Karpas-422 (cell line): ENCODE data around the gene ARRB2. TPM values are rescaled to one million over a fixed set of nuclear protein-coding genes. Genes with fewer than 3 reads are reported as not detected.

Experiments used
- DNase-seq: peaks from one replicate; pipeline ENCODE4 v3.0.0-alpha.2; 2015
- H2AFZ ChIP-seq: fragments of 200-600 bp; sonication (generic); 2 replicates; pipeline ENCODE4 v1.6.1; 2014; ENCODE audit warnings: antibody characterized with exemption, low read length, mixed read lengths
- H3K27ac ChIP-seq: fragments of 200-600 bp; sonication (generic); 2 replicates; pipeline ENCODE4 v1.5.1; 2014; ENCODE audit warnings: mild to moderate bottlenecking, low read length, moderate library complexity
- H3K27me3 ChIP-seq: fragments of 200-600 bp; sonication (generic); 2 replicates; pipeline ENCODE4 v1.6.1; 2014; ENCODE audit warnings: low read length, mixed read lengths
- H3K36me3 ChIP-seq: fragments of 200-600 bp; sonication (generic); 2 replicates; pipeline ENCODE4 v1.6.1; 2014; ENCODE audit warnings: low read length, mixed read lengths; ENCODE audit not compliant: insufficient read depth
- H3K4me1 ChIP-seq: fragments of 200-600 bp; sonication (generic); 2 replicates; pipeline ENCODE4 v1.6.1; 2014; ENCODE audit warnings: mild to moderate bottlenecking, low read length, mixed read lengths
- H3K4me2 ChIP-seq: fragments of 200-600 bp; sonication (generic); 2 replicates; pipeline ENCODE4 v1.6.1; 2014; ENCODE audit warnings: low read length, low read depth, mild to moderate bottlenecking; ENCODE audit not compliant: poor library complexity, severe bottlenecking
- H3K4me3 ChIP-seq: fragments of 200-600 bp; sonication (generic); 2 replicates; pipeline ENCODE4 v1.5.1; 2014; ENCODE audit warnings: mild to moderate bottlenecking, antibody characterized with exemption, low read length, mixed read lengths
- H3K79me2 ChIP-seq: fragments of 200-600 bp; sonication (generic); 2 replicates; pipeline ENCODE4 v1.6.1; 2014; ENCODE audit warnings: mild to moderate bottlenecking, low read length, mixed read lengths
- H3K9ac ChIP-seq: fragments of 200-600 bp; sonication (generic); 2 replicates; pipeline ENCODE4 v1.6.0; 2014; ENCODE audit warnings: low read length
- H3K9me2 ChIP-seq: fragments of 200-600 bp; sonication (generic), shearing (Covaris generic); replicated peaks from 2 replicates; pipeline ENCODE4 v1.6.0; 2014; ENCODE audit warnings: mild to moderate bottlenecking, low read length, moderate library complexity; ENCODE audit not compliant: insufficient read depth
- H3K9me3 ChIP-seq: fragments of 300-700, 200-600 bp; sonication (generic); 2 replicates; pipeline ENCODE4 v1.6.1; 2014; ENCODE audit warnings: low read length, mixed read lengths
- H4K20me1 ChIP-seq: fragments of 200-600 bp; sonication (generic); 2 replicates; pipeline ENCODE4 v1.6.1; 2014; ENCODE audit warnings: mild to moderate bottlenecking, antibody characterized with exemption, low read length, low read depth; ENCODE audit not compliant: insufficient read depth
- total RNA-seq: library from RNA; depleted of rRNA; stranded (reverse); fragments of >200 nt; shearing (Covaris generic); gene quantifications from 2 replicates; pipeline ENCODE4 v1.2.3, GENCODE V29; 2014; ENCODE audit warnings: low replicate concordance

ARRB2 gene
- total RNA-seq, 1 experiment from 2014 or later: 19.1 TPM

DNA sequence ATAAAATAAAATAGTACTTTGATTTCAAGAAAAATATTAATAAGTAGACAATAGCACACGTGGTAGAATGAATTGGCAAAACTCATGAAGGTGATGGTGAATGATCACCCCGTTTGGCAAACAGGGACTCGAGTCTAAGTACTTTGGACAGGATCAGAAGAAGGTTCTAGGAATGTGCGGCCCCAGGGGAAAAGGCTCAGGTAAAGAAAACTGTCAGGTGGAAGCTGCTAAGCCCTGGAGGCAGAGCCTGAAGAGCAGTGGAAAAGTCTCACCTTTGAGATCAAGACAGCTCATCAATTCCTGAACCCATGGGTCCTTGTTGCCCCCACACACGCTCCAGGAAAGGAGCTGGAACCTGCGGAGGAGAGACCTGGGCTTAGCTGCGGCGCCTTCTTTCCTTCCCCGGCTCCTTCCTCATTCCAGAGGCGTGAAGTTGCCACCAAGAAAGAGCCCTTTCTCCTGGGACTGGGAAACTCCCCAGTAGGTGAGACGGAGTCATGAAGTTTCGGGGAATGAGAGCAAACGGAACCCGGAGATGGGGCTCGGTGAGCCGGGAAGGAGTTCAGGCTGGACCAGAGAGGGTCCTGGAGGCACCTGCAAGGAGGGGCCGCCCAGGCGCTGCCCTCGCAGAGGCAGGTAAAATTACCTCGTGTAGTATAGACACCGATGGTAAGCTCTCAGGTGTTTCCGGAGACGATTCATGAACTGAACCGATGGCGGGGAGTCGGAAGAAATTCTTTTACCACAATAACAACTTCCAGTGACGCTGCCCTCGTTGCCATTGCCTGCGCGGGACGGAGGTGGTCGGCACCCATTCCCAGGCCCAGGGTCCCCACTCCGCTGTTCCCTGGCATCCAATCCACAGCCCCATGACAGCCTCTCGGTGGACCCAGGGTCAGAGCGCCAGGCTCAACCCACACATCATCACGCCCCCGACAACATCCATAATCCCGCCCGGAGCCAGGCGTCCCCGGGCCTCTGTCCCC, 28.0 kb downstream of the ARRB2 start:
- peak overlapping the region; percentile 74 for H3K4me3 ChIP-seq
- H3K27ac ChIP-seq: no peak overlapping the region
- H3K9me3 ChIP-seq: no peaks in the 10 kb centered on the region
- H3K36me3 ChIP-seq: no peaks in the 10 kb centered on the region
- DNase-seq: peak; percentile 34
- H3K79me2 ChIP-seq: no peaks in the 10 kb centered on the region
- H3K4me2 ChIP-seq: peak overlapping the region; percentile 95
- no peaks in the 10 kb centered on the region for H3K9me2 ChIP-seq
- H4K20me1 ChIP-seq: no peaks in the 10 kb centered on the region
- H3K4me1 ChIP-seq: peaks cover 16% of the 10 kb centered on the region
- no peak overlapping the region for H2AFZ ChIP-seq
- H3K9ac ChIP-seq: peak overlapping the region; percentile 69
- peaks cover 4% of the 10 kb centered on the region; the same call in 1 of the 2 replicates for H3K27me3 ChIP-seq

DNA sequence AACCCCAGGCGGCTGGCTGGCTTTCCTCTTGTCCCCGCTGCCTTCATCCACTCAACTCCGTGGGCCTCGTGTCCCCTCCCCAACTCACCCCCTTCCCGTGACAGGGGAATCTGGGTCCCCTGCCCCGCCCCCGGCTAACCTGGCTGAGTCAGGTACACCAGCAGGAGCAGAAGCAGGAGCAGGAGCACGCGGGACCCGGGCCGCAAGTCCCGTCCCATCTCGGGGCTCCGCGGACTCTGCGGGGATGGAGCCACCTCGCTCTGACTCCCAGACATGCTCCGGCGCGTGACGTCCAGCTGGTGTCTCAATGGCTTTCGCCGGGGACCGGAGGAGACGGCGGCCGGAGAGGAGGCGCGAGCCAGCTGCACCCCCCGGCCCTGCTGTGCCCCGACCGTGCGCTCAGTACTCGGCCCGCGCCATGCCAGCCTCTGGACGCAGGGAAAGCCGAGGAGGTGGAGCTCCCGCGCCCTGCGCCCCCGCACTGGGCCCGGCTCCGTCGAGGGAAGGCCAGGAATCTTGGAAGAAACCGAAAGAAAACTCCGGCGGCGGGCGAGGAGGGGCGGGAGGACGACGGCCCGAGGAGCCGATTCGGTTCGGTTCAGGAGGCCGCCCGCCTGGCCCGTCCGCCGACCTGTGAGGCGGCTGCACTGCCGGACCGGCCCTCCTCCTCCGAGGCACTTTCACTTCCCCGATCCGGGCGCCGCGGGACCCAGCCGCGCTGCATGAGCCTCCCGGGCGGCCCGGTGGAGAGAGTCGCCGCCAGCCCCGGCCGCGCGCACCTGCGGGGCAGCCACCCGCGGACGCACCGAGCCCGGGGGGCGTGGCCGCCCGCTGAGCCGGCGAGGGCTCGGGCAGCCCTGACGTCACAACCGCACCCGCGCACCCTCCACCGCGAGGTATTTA, 28.9 kb downstream of the ARRB2 start, which contains the start of the genes CXCL16 and ZMYND15:
Gene CXCL16 (minus strand): TSS at position 807 of the 903 bp plus-strand sequence. CDS start 589 bp downstream, at position 218.
Gene ZMYND15 (plus strand): TSS at position 712 of the 903 bp plus-strand sequence. CDS start 716 bp downstream, outside the sequence.
- DNase-seq: peak; percentile 79
- peak within 1 kb of the TSS; percentile 69 for H3K9ac ChIP-seq
- H3K9me2 ChIP-seq: no peaks in the 10 kb centered on the region
- no peaks in the 10 kb centered on the region for H3K36me3 ChIP-seq
- H3K27ac ChIP-seq: no peak within 1 kb of the TSS
- H3K4me2 ChIP-seq: peak within 1 kb of the TSS; percentile 95
- H3K4me3 ChIP-seq: peak within 1 kb of the TSS; percentile 74
- H3K4me1 ChIP-seq: peaks cover 14% of the 10 kb centered on the region
- peaks cover 4% of the 10 kb centered on the region; the same call in 1 of the 2 replicates for H3K27me3 ChIP-seq
- H3K79me2 ChIP-seq: no peaks in the 10 kb centered on the region
- no peaks in the 10 kb centered on the region for H3K9me3 ChIP-seq
- no peaks in the 10 kb centered on the region for H4K20me1 ChIP-seq
- H2AFZ ChIP-seq: peak within 1 kb of the TSS; percentile 98

- H3K4me3 ChIP-seq: peak overlapping the region; percentile 74; the same call in 1 of the 2 replicates
- H3K27ac ChIP-seq: no peak overlapping the region
Measured at GRCh38 chr17:4740025-4740351, 29.6 kb downstream of the ARRB2 start.

GRCh38 chr17:4740584-4740983, 30.2 kb downstream of the ARRB2 start:
- Histone ChIP-seq H3K4me1 (peaks cover 14% of the 10 kb centered on the region), H3K27me3 (peaks cover 4% of the 10 kb centered on the region; the same call in 1 of the 2 replicates), H3K4me3 (no peak overlapping the region; the same call in 1 of the 2 replicates), H3K9ac (no peak overlapping the region), H2AFZ (no peak overlapping the region), H3K9me3 (no peaks in the 10 kb centered on the region), H3K27ac (no peak overlapping the region), H3K4me2 (no peak overlapping the region), H3K36me3 (no peaks in the 10 kb centered on the region), H3K79me2 (no peaks in the 10 kb centered on the region), H3K9me2 (no peaks in the 10 kb centered on the region), H4K20me1 (no peaks in the 10 kb centered on the region)
- no peak for DNase-seq

More at GRCh38 chr17:4740025-4740351, 29.6 kb downstream of the ARRB2 start:
- no peaks in the 10 kb centered on the region for H3K9me2 ChIP-seq
- H3K4me2 ChIP-seq: peak overlapping the region; percentile 95
- H3K36me3 ChIP-seq: no peaks in the 10 kb centered on the region
- H2AFZ ChIP-seq: peak overlapping the region; percentile 98; the same call in 1 of the 2 replicates
- no peaks in the 10 kb centered on the region for H3K9me3 ChIP-seq
- H3K79me2 ChIP-seq: no peaks in the 10 kb centered on the region
- H3K9ac ChIP-seq: peak overlapping the region; percentile 69
- H3K27me3 ChIP-seq: peaks cover 4% of the 10 kb centered on the region; the same call in 1 of the 2 replicates
- peaks cover 14% of the 10 kb centered on the region for H3K4me1 ChIP-seq
- no peak for DNase-seq
- H4K20me1 ChIP-seq: no peaks in the 10 kb centered on the region

- no peaks in the 10 kb centered on the region for H3K9me3 ChIP-seq
- no peak overlapping the region for H3K9ac ChIP-seq
- no peaks in the 10 kb centered on the region for H4K20me1 ChIP-seq
- no peaks in the 10 kb centered on the region for H3K79me2 ChIP-seq
- no peak overlapping the region for H2AFZ ChIP-seq
- H3K27me3 ChIP-seq: peaks cover 4% of the 10 kb centered on the region; the same call in 1 of the 2 replicates
- H3K4me2 ChIP-seq: no peak overlapping the region
- H3K36me3 ChIP-seq: no peaks in the 10 kb centered on the region
- peaks cover 14% of the 10 kb centered on the region for H3K4me1 ChIP-seq
- H3K9me2 ChIP-seq: no peaks in the 10 kb centered on the region
- DNase-seq: no peak
- no peak overlapping the region for H3K4me3 ChIP-seq
- H3K27ac ChIP-seq: no peak overlapping the region
Measured at GRCh38 chr17:4741544-4741943, 31.1 kb downstream of the ARRB2 start.

DNA sequence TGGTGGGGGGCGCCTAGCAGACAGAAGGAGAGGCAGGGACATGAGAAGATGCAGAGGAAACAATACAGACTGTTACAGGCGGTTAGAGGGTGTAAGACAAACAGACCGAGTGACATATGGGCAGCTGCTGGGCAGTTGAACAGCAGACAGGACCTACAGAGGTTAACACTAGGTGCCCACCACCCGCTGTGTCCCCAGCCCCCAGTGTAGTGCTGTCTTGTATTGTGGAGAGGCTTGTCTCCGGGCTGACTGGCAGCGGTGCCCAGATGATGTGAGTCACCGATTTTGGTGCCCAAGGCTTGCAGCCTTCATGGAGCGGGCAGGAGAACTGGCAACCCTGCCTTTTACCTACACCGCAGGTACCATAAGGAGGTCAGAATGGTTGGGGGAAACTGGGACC, 31.7 kb downstream of the ARRB2 start:
- no peak overlapping the region for H3K9ac ChIP-seq
- no peak for DNase-seq
- H4K20me1 ChIP-seq: no peaks in the 10 kb centered on the region
- H3K4me2 ChIP-seq: no peak overlapping the region
- no peak overlapping the region for H3K27ac ChIP-seq
- no peaks in the 10 kb centered on the region for H3K36me3 ChIP-seq
- H3K4me3 ChIP-seq: no peak overlapping the region
- H3K79me2 ChIP-seq: no peaks in the 10 kb centered on the region
- H3K4me1 ChIP-seq: peaks cover 14% of the 10 kb centered on the region
- no peaks in the 10 kb centered on the region for H3K9me3 ChIP-seq
- no peaks in the 10 kb centered on the region for H3K9me2 ChIP-seq
- H2AFZ ChIP-seq: no peak overlapping the region
- peaks cover 4% of the 10 kb centered on the region; the same call in 1 of the 2 replicates for H3K27me3 ChIP-seq

DNA sequence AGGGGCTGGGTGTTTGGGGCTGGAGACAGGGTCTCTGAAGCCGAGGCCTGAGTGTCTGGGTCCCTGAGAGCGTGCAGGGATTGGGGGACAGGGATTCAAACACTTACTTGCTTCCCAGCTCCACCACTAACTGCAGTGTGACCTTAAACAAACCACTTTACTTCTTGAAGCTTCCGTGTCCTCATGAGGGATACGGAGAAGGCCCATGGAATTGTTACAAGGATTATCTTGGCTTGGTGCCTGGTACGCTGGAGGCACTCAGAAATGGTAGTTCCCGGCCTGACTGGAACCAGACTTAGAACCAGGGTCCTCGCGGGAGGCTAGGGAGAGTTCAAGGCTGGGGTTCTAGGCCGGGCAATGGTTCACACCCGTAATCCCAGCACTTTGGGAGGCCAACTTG, 32.2 kb downstream of the ARRB2 start:
- H3K27me3 ChIP-seq: peaks cover 4% of the 10 kb centered on the region; the same call in 1 of the 2 replicates
- H3K9me3 ChIP-seq: no peaks in the 10 kb centered on the region
- H3K79me2 ChIP-seq: no peaks in the 10 kb centered on the region
- no peak overlapping the region for H3K4me2 ChIP-seq
- H4K20me1 ChIP-seq: no peaks in the 10 kb centered on the region
- H2AFZ ChIP-seq: no peak overlapping the region
- no peak overlapping the region for H3K27ac ChIP-seq
- H3K4me3 ChIP-seq: no peak overlapping the region
- H3K36me3 ChIP-seq: no peaks in the 10 kb centered on the region
- no peaks in the 10 kb centered on the region for H3K9me2 ChIP-seq
- no peak overlapping the region for H3K9ac ChIP-seq
- H3K4me1 ChIP-seq: peaks cover 14% of the 10 kb centered on the region
- no peak for DNase-seq
